NCI-H1105 treated with DMSO at 0.1 percent for 48 hours (cell line): ENCODE measurements around the gene STK38.

Experiments used
- DNase-seq: peaks from one replicate; lab custom pipeline; 2025; lab: John Stamatoyannopoulos, UW

STK38 gene

GRCh38 chr6:36563928-36564284, 16.6 kb upstream of the STK38 start:
- no peak for DNase-seq

- DNase-seq, result no peak
Measured at GRCh38 chr6:36563237-36563927, 16.1 kb upstream of the STK38 start.

GRCh38 chr6:36560822-36561221, 13.5 kb upstream of the STK38 start:
- DNase-seq, result no peak

- DNase-seq, result no peak
Measured at GRCh38 chr6:36559011-36559793, 11.9 kb upstream of the STK38 start.

- DNase-seq, result no peak
Measured at GRCh38 chr6:36556281-36556680, 9.0 kb upstream of the STK38 start.

GRCh38 chr6:36555750-36556252, 8.5 kb upstream of the STK38 start:
- DNase-seq, result no peak

GRCh38 chr6:36550473-36551000, 3.3 kb upstream of the STK38 start:
- DNase-seq, result no peak

GRCh38 chr6:36548401-36548743, 1.1 kb upstream of the STK38 start:
- DNase-seq, result no peak

- no peak for DNase-seq
Measured at GRCh38 chr6:36547646-36548400, 544 bp upstream of the STK38 start.

- no peak for DNase-seq
Measured at GRCh38 chr6:36546308-36546919, 865 bp downstream of the STK38 start.

- DNase-seq, result no peak
Measured at GRCh38 chr6:36545767-36546307, 1.4 kb downstream of the STK38 start.

- DNase-seq, result no peak
Measured at GRCh38 chr6:36544228-36544627, 3.1 kb downstream of the STK38 start.

GRCh38 chr6:36542041-36542440, 5.2 kb downstream of the STK38 start:
- DNase-seq, result no peak

- DNase-seq, result no peak
Measured at GRCh38 chr6:36539814-36540568, 7.3 kb downstream of the STK38 start.

- no peak for DNase-seq
Measured at GRCh38 chr6:36536873-36537547, 10.3 kb downstream of the STK38 start.

- DNase-seq, result no peak
Measured at GRCh38 chr6:36533321-36533720, 14.0 kb downstream of the STK38 start.

GRCh38 chr6:36526066-36526465, 21.2 kb downstream of the STK38 start:
- DNase-seq, result no peak

GRCh38 chr6:36525346-36525745, 21.9 kb downstream of the STK38 start:
- DNase-seq, result peak; percentile 10

GRCh38 chr6:36524871-36525270, 22.4 kb downstream of the STK38 start:
- no peak for DNase-seq

GRCh38 chr6:36523936-36524499, 23.3 kb downstream of the STK38 start:
- no peak for DNase-seq
